Uterus (tissue), 4 donors: ENCODE measurements around the gene C1orf105. TPM values are rescaled to one million over a fixed set of nuclear protein-coding genes. Genes with fewer than 3 reads are reported as not detected.
"Not testable (repeated sequence)": the region's sequence is repeated elsewhere in the genome, so short reads cannot be mapped to it uniquely, and the experiment has no call there.

Experiments
- DNase-seq, 2 donors: peaks; one replicate each; pipeline ENCODE4 v3.0.0-alpha.2; 2019 to 2020
- H3K27ac ChIP-seq, 2 donors: fragments of 200-600 bp; sonication (generic); 1 replicate in 1 of 2; 2 replicates in 1 of 2; pipeline ENCODE4 v1.5.1; 2016 to 2018
- H3K27me3 ChIP-seq, 2 donors: fragments of 200-600 bp; sonication (generic); one replicate each; pipeline ENCODE4 v1.5.1; 2018 to 2019; ENCODE audit warnings: control low read depth in 1 of 2
- H3K36me3 ChIP-seq, 2 donors: fragments of 200-600 bp; sonication (generic); one replicate each; pipeline ENCODE4 v1.5.1; 2019; ENCODE audit warnings: control low read depth in 1 of 2
- H3K4me1 ChIP-seq, 2 donors: fragments of 200-600 bp; sonication (generic); one replicate each; pipeline ENCODE4 v1.5.1; 2018 to 2019; ENCODE audit warnings: control low read depth in 1 of 2
- H3K4me3 ChIP-seq, 2 donors: fragments of 200-600 bp; sonication (generic); 1 replicate in 1 of 2; 2 replicates in 1 of 2; pipeline ENCODE4 v1.5.1; 2018 to 2019; ENCODE audit warnings: mild to moderate bottlenecking in 1 of 2
- H3K9me3 ChIP-seq, 2 donors: fragments of 200-600 bp; sonication (generic); one replicate each; pipeline ENCODE4 v1.5.1; 2019; ENCODE audit warnings: control low read depth in 1 of 2
- CTCF ChIP-seq, 4 experiments: fragments of 200-600 bp in 2 of 4; fragments of 450-650 bp in 2 of 4; sonication (generic) in 2 of 4; IDR thresholded peaks; one replicate each; pipeline ENCODE4 v1.5.1; 2016 to 2019; ENCODE audit warnings: antibody characterized with exemption in 4 of 4, mild to moderate bottlenecking in 2 of 4, moderate library complexity in 1 of 4
- POLR2A ChIP-seq, 2 donors: fragments of 450-650 bp; IDR thresholded peaks; one replicate each; pipeline ENCODE4 v1.6.1; 2016; ENCODE audit warnings: antibody characterized with exemption in 2 of 2, mild to moderate bottlenecking in 1 of 2, moderate library complexity in 1 of 2
- intact Hi-C: fragments of 100-400 bp; cut with DNase I; formaldehyde crosslinking; loops from one replicate; pipeline ENCODE4 v1.15.1; 2023; ENCODE audit warnings: low total_unique reads
- total RNA-seq, 4 donors: library from RNA; depleted of rRNA in 3 of 4; stranded (reverse); fragments of >200 nt in 3 of 4; gene quantifications; one replicate each; pipeline versions ENCODE4 v1.1.0 to v1.2.4, GENCODE V29; 2014 to 2023
- donor health status: DM: yes; HTN: yes; CAD: no.

C1orf105 gene
- total RNA-seq, 4 donors from 2014 or later: not detected

GRCh38 chr1:172430128-172430454 is 9.6 kb downstream of the C1orf105 start:
- intact Hi-C loops: no loop called here
- TF ChIP-seq POLR2A (IDR thresholded peaks at IDR 0.05) (no peak), CTCF (IDR thresholded peaks at IDR 0.05) (no peak)
- H3K4me1 ChIP-seq: no peaks in the 10 kb centered on the region
- H3K36me3 ChIP-seq: no peaks in the 10 kb centered on the region
- no peaks in the 10 kb centered on the region for H3K9me3 ChIP-seq
- H3K27ac ChIP-seq: no peak overlapping the region
- no peak overlapping the region for H3K4me3 ChIP-seq
- H3K27me3 ChIP-seq: no peaks in the 10 kb centered on the region
- DNase-seq: no peak

GRCh38 chr1:172431204-172431603 is 10.7 kb downstream of the C1orf105 start:
- intact Hi-C loops: no loop called here
- DNase-seq: no peak
- TF ChIP-seq POLR2A (IDR thresholded peaks at IDR 0.05) (no peak), CTCF (IDR thresholded peaks at IDR 0.05) (no peak)
- Histone ChIP-seq H3K4me1 (no peaks in the 10 kb centered on the region), H3K9me3 (no peaks in the 10 kb centered on the region), H3K27ac (no peak overlapping the region), H3K4me3 (no peak overlapping the region), H3K27me3 (no peaks in the 10 kb centered on the region), H3K36me3 (no peaks in the 10 kb centered on the region)

- H3K4me3 ChIP-seq: no peak overlapping the region
- TF ChIP-seq CTCF (IDR thresholded peaks at IDR 0.05) (no peak), POLR2A (IDR thresholded peaks at IDR 0.05) (no peak)
- no peaks in the 10 kb centered on the region for H3K27me3 ChIP-seq
- DNase-seq: no peak
- no peaks in the 10 kb centered on the region for H3K9me3 ChIP-seq
- H3K36me3 ChIP-seq: no peaks in the 10 kb centered on the region
- H3K27ac ChIP-seq: no peak overlapping the region
- no peaks in the 10 kb centered on the region for H3K4me1 ChIP-seq
- intact Hi-C loops: no loop called here
Measured at GRCh38 chr1:172431721-172432192, 11.3 kb downstream of the C1orf105 start.

GRCh38 chr1:172437183-172437582 is 16.7 kb downstream of the C1orf105 start:
- H3K9me3 ChIP-seq, H3K27me3 ChIP-seq, H3K27ac ChIP-seq, intact Hi-C loops, DNase-seq, H3K4me1 ChIP-seq, H3K4me3 ChIP-seq, H3K36me3 ChIP-seq: not testable (repeated sequence)

GRCh38 chr1:172442404-172442803 is 21.9 kb downstream of the C1orf105 start:
- H3K4me3 ChIP-seq: no peak overlapping the region
- no peaks in the 10 kb centered on the region for H3K36me3 ChIP-seq
- H3K4me1 ChIP-seq: peaks cover 0 to 3% of the 10 kb centered on the region in 2 donors
- intact Hi-C loops: no loop called here
- TF ChIP-seq POLR2A (IDR thresholded peaks at IDR 0.05): no peak
- no peak for TF ChIP-seq CTCF (IDR thresholded peaks at IDR 0.05)
- no peak overlapping the region for H3K27ac ChIP-seq
- DNase-seq: no peak
- no peaks in the 10 kb centered on the region for H3K27me3 ChIP-seq
- no peaks in the 10 kb centered on the region for H3K9me3 ChIP-seq
